DMS114 treated with DMSO at 0.1 percent for 48 hours (cell line): ENCODE data around the gene STRA8.
A peak's percentile ranks its signal among the peaks of the same experiment; 100 is the strongest.

Experiments
- DNase-seq: peaks from one replicate; lab custom pipeline; 2025; ENCODE audit not compliant: unreplicated experiment; lab: John Stamatoyannopoulos, UW

The STRA8 gene

GRCh38 chr7:135263321-135263970 is 29.8 kb downstream of the STRA8 start:
- no peak for DNase-seq

- DNase-seq: no peak
Measured at GRCh38 chr7:135265637-135266036, 32.0 kb downstream of the STRA8 start.

- no peak for DNase-seq
Measured at GRCh38 chr7:135269921-135270320, 36.3 kb downstream of the STRA8 start.

GRCh38 chr7:135270577-135271254 is 37.1 kb downstream of the STRA8 start:
- DNase-seq: no peak

GRCh38 chr7:135271255-135271615 is 37.6 kb downstream of the STRA8 start:
- no peak for DNase-seq

GRCh38 chr7:135272303-135272702 is 38.7 kb downstream of the STRA8 start:
- DNase-seq: no peak

GRCh38 chr7:135273581-135273980 is 39.9 kb downstream of the STRA8 start:
- no peak for DNase-seq

GRCh38 chr7:135274495-135275268 is 41.0 kb downstream of the STRA8 start:
- peak; percentile 51 for DNase-seq

- no peak for DNase-seq
Measured at GRCh38 chr7:135275971-135276580, 42.4 kb downstream of the STRA8 start.

GRCh38 chr7:135277161-135277560 is 43.5 kb downstream of the STRA8 start:
- DNase-seq: no peak

GRCh38 chr7:135281363-135281949 is 47.8 kb downstream of the STRA8 start:
- peak; percentile 71 for DNase-seq

- DNase-seq: no peak
Measured at GRCh38 chr7:135282561-135283254, 49.1 kb downstream of the STRA8 start.

GRCh38 chr7:135283959-135284638 is 50.5 kb downstream of the STRA8 start:
- no peak for DNase-seq

GRCh38 chr7:135285547-135286233 is 52.1 kb downstream of the STRA8 start:
- no peak for DNase-seq

- DNase-seq: no peak
Measured at GRCh38 chr7:135286876-135287275, 53.2 kb downstream of the STRA8 start.

- DNase-seq: no peak
Measured at GRCh38 chr7:135290594-135290993, 57.0 kb downstream of the STRA8 start.

GRCh38 chr7:135291809-135292253 is 58.2 kb downstream of the STRA8 start:
- DNase-seq: no peak

GRCh38 chr7:135299235-135299634 is 65.6 kb downstream of the STRA8 start:
- DNase-seq: no peak
